Small intestine (tissue), 4 donors: ENCODE results near the gene BEST4. TPM values are rescaled to one million over a fixed set of nuclear protein-coding genes. Genes with fewer than 3 reads are reported as not detected.

Experiments
- polyA plus RNA-seq, 4 donors: library from polyadenylated mRNA; stranded (reverse) in 3 of 4; unstranded in 1 of 4; fragments of 200-250 nt in 3 of 4; fragments of 120-200 nt in 1 of 4; gene quantifications; one replicate each; pipeline versions ENCODE4 v1.2.1 to v1.2.3, GENCODE V29; 2013
- donor health status: healthy with polysubstance abuse.
- donor health status: Bipolar disorder and iron deficiency.
- donor health status: healthy.

BEST4 gene
- polyA plus RNA-seq, 4 donors = 7.4 to 33.0 (median 14.8) TPM

Other genes with a start within 250 kb of the BEST4 start
- 10 to 100 TPM; 16.6 to 27.2 (median 22.8) TPM for gene TMEM53, start 113.7 kb downstream of the BEST4 start, polyA plus RNA-seq
- gene ARMH1, start 113.5 kb downstream of the BEST4 start, polyA plus RNA-seq = 1 to 10 TPM; 2.1 to 6.5 (median 3.4) TPM
- not detected for gene RNU5D-1, start 57.0 kb downstream of the BEST4 start, polyA plus RNA-seq
- 10 to 100 TPM in 2 of 4 donors, 1 to 10 TPM in 2; 1.1 to 17.7 (median 6.5) TPM for gene KIF2C, start 48.3 kb downstream of the BEST4 start, polyA plus RNA-seq
- 1,000 to 10,000 TPM; 1,153 to 3,026 (median 2,284) TPM for gene RPS8, start 12.6 kb downstream of the BEST4 start, polyA plus RNA-seq
- 10 to 100 TPM in 2 of 4 donors, 1 to 10 TPM in 2; 5.4 to 16.7 (median 10.6) TPM for gene PLK3, start 12.2 kb upstream of the BEST4 start, polyA plus RNA-seq
- under 1 TPM in 2 of 4 donors, not detected in 2; 0.46 to 0.75 TPM for gene DYNLT4, start 19.2 kb upstream of the BEST4 start, polyA plus RNA-seq
- 10 to 100 TPM in 1 of 4 donors, 1 to 10 TPM in 3; 1.1 to 14.7 (median 1.7) TPM for gene BTBD19, start 20.4 kb upstream of the BEST4 start, polyA plus RNA-seq
- 1 to 10 TPM in 1 of 4 donors, under 1 TPM in 3; 0.27 to 3.2 (median 0.36) TPM for gene PTCH2, start 55.1 kb upstream of the BEST4 start, polyA plus RNA-seq
- gene EIF2B3, start 198.4 kb upstream of the BEST4 start, polyA plus RNA-seq = 10 to 100 TPM in 2 of 4 donors, 1 to 10 TPM in 2; 5.6 to 19.4 (median 12.5) TPM
- gene HECTD3, start 223.2 kb upstream of the BEST4 start, polyA plus RNA-seq = 100 to 1,000 TPM in 2 of 4 donors, 10 to 100 TPM in 2; 54.2 to 148 (median 81.9) TPM
- 10 to 100 TPM; 52.1 to 85.4 (median 73.8) TPM for gene UROD, start 224.1 kb upstream of the BEST4 start, polyA plus RNA-seq